Neuronal stem cell (in vitro differentiated cells): ENCODE data around the gene TUBG2.

Experiments used
- DNase-seq: peaks from one replicate; pipeline ENCODE4 v3.0.0-alpha.2; 2013; ENCODE audit warnings: low spot score
- H2AFZ ChIP-seq: one replicate; pipeline ENCODE4 v1.6.1; 2013; ENCODE audit warnings: mild to moderate bottlenecking, low read length, inconsistent platforms
- H2AK5ac ChIP-seq: 2 replicates; pipeline ENCODE4 v1.6.1; 2013; ENCODE audit warnings: low read depth, mild to moderate bottlenecking, inconsistent platforms, low read length, moderate library complexity, mixed read lengths
- H2BK120ac ChIP-seq: 2 replicates; pipeline ENCODE4 v1.6.1; 2013; ENCODE audit warnings: low read depth, mild to moderate bottlenecking, inconsistent platforms, low read length, moderate library complexity, mixed read lengths
- H2BK12ac ChIP-seq: one replicate; pipeline ENCODE4 v1.6.1; 2013; ENCODE audit warnings: low read length, inconsistent platforms
- H2BK15ac ChIP-seq: 2 replicates; pipeline ENCODE4 v1.6.1; 2013; ENCODE audit warnings: mild to moderate bottlenecking, low read length, inconsistent platforms, mixed read lengths
- H2BK5ac ChIP-seq: one replicate; pipeline ENCODE4 v1.6.1; 2013; ENCODE audit warnings: inconsistent platforms, mild to moderate bottlenecking, low read length, moderate library complexity
- H3K14ac ChIP-seq: one replicate; pipeline ENCODE4 v1.6.1; 2013; ENCODE audit warnings: low read length, inconsistent platforms
- H3K18ac ChIP-seq: 2 replicates; pipeline ENCODE4 v1.6.1; 2013; ENCODE audit warnings: low read length, inconsistent platforms
- H3K23ac ChIP-seq: 2 replicates; pipeline ENCODE4 v1.6.1; 2013; ENCODE audit warnings: low read depth, mild to moderate bottlenecking, mixed read lengths, low read length, inconsistent platforms; ENCODE audit not compliant: poor library complexity
- H3K27ac ChIP-seq: replicated peaks from 3 replicates; pipeline ENCODE4 v1.5.1; 2013; ENCODE audit warnings: low read length, inconsistent platforms
- H3K27me3 ChIP-seq, 3 experiments: 2 replicates each; pipeline ENCODE4 v1.6.1; 2013; ENCODE audit warnings: low read length in 3 of 3, mild to moderate bottlenecking in 2 of 3, inconsistent platforms in 1 of 3, low read depth in 1 of 3, mixed read lengths in 1 of 3, moderate library complexity in 1 of 3; ENCODE audit not compliant: control insufficient read depth in 3 of 3, insufficient read depth in 3 of 3
- H3K36me3 ChIP-seq, 2 donors: replicated peaks in 1 of 2; 2 replicates each; pipeline ENCODE4 v1.6.1; 2013; ENCODE audit warnings: low read length in 2 of 2; ENCODE audit not compliant: control insufficient read depth in 2 of 2, insufficient read depth in 2 of 2
- H3K4ac ChIP-seq: 2 replicates; pipeline ENCODE4 v1.6.1; 2013; ENCODE audit warnings: inconsistent platforms, mild to moderate bottlenecking, low read length, moderate library complexity
- H3K4me1 ChIP-seq, 2 donors: 1 replicate in 1 of 2; 2 replicates in 1 of 2; pipeline ENCODE4 v1.6.1; 2013; ENCODE audit warnings: low read length in 2 of 2, low read depth in 1 of 2; ENCODE audit not compliant: control insufficient read depth in 2 of 2, insufficient read depth in 1 of 2
- H3K4me2 ChIP-seq: one replicate; pipeline ENCODE4 v1.6.1; 2013; ENCODE audit warnings: mild to moderate bottlenecking, low read length, inconsistent platforms; ENCODE audit not compliant: insufficient read depth, poor library complexity, severe bottlenecking
- H3K4me3 ChIP-seq, 2 donors: 2 replicates each; pipeline ENCODE4 v1.5.1; 2013; ENCODE audit warnings: low read length in 2 of 2, mild to moderate bottlenecking in 2 of 2, inconsistent platforms in 1 of 2, moderate library complexity in 1 of 2
- H3K79me1 ChIP-seq: one replicate; pipeline ENCODE4 v1.6.1; 2013; ENCODE audit warnings: low read depth, mild to moderate bottlenecking, inconsistent platforms, low read length, moderate library complexity
- H3K9ac ChIP-seq: one replicate; pipeline ENCODE4 v1.6.1; 2013; ENCODE audit warnings: mild to moderate bottlenecking, low read depth, low read length, inconsistent platforms; ENCODE audit not compliant: poor library complexity
- H3K9me3 ChIP-seq, 2 donors: replicated peaks in 1 of 2; 2 replicates each; pipeline versions ENCODE3 to v1.6.1; 2013; ENCODE audit warnings: low read length in 2 of 2, mild to moderate bottlenecking in 2 of 2, inconsistent platforms in 1 of 2, low read depth in 1 of 2, mixed read lengths in 1 of 2, moderate library complexity in 1 of 2; ENCODE audit not compliant: control insufficient read depth in 2 of 2, insufficient read depth in 1 of 2
- H4K8ac ChIP-seq: one replicate; pipeline ENCODE4 v1.6.1; 2013; ENCODE audit warnings: low read depth, mild to moderate bottlenecking, inconsistent platforms, low read length, moderate library complexity
- H4K91ac ChIP-seq: one replicate; pipeline ENCODE4 v1.6.1; 2013; ENCODE audit warnings: low read length, low read depth, mild to moderate bottlenecking, inconsistent platforms; ENCODE audit not compliant: poor library complexity
- WGBS, 2 donors: extraction: QIAGEN DNeasy Blood & Tissue Kit; methylation state at CpG; one replicate each; pipeline ENCODE4 v1.1.7; 2013; ENCODE audit warnings: missing lambda C conversion rate in 2 of 2, mixed read lengths in 1 of 2; ENCODE audit not compliant: insufficient read length in 2 of 2, insufficient replicate concordance in 1 of 2; ENCODE audit errors: extremely low coverage in 2 of 2; 5-methylcytosine and 5-hydroxymethylcytosine counted together

The TUBG2 gene

DNA sequence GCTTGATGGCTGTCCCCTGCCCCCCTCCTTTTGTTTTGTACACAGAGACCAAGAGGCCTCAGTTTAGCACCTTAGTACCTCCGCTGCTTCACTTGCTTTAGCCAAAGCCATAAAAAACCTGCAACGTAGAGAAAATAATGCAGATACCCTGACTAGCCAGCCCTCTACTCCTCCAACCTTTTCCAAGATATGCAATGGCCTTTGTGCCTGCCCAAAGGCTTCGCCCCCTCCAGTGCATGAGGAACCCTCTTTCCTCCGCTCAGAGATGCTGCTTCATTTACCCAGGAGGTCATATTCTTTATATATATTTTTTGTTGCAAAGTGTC is 40.3 kb downstream of the TUBG2 start:
- WGBS, 2 donors: no CpG with 5 or more reads among the region's 4 CpGs
- Histone ChIP-seq H2AFZ (no peak overlapping the region), H3K4me2 (no peak overlapping the region), H3K4ac (no peak overlapping the region), H3K4me3 (no peak overlapping the region), H3K18ac (no peak overlapping the region), H3K27ac (peak overlapping the region; percentile 22), H3K9me3 (no peaks in the 10 kb centered on the region), H3K14ac (no peak overlapping the region), H2BK5ac (no peak overlapping the region), H3K79me1 (no peaks in the 10 kb centered on the region), H3K36me3 (peaks cover 34 to 93% of the 10 kb centered on the region in 2 donors), H3K4me1 (peaks cover 0 to 3% of the 10 kb centered on the region in 2 donors), H3K27me3 (no peaks in the 10 kb centered on the region), H4K91ac (no peak overlapping the region), H2BK15ac (no peak overlapping the region), H3K9ac (no peak overlapping the region), H3K23ac (peak overlapping the region; percentile 69), H4K8ac (no peak overlapping the region), H2BK12ac (no peak overlapping the region), H2BK120ac (no peak overlapping the region), H2AK5ac (no peak overlapping the region)
- no peak for DNase-seq

DNA sequence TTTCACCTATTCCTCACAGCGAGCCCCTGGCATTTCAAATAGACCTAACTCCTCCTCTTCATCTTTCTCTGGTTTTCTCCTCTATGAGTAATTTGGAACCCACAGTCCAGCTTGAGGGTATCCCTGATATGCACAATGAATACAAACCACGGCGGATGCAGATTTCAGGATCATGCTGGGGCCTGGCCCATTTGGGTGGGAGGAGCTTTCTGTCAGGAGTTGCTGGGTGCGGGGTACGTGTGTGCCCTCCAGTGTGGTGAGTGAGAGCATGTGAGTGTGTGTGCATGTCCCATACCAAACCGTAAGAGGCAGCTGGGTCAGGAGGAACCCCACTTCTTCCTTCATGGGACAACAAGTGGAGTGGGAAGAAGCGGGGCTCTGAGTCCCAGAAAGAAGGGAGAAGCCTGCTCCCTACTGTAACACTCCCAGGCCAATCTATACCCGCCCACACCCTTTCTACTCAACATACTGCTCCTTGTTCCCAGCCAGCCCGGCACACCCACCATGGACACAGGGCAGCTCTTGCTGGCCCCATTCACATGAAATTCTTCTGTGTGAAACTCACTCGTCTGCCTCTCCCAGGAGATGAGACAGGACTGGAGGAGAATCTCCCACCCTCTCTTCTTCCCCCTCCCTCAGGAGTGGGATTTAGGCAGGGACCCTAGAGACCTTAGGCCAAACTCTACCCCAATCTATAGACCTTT is 41.7 kb downstream of the TUBG2 start:
- Histone ChIP-seq H3K14ac (no peak overlapping the region), H2BK12ac (no peak overlapping the region), H3K36me3 (peaks cover 35 to 93% of the 10 kb centered on the region in 2 donors), H2AFZ (no peak overlapping the region), H4K8ac (no peak overlapping the region), H3K27ac (no peak overlapping the region), H2BK120ac (no peak overlapping the region), H3K9me3 (no peaks in the 10 kb centered on the region), H3K23ac (no peak overlapping the region), H3K18ac (no peak overlapping the region), H3K4ac (no peak overlapping the region), H2BK15ac (no peak overlapping the region), H4K91ac (no peak overlapping the region), H2BK5ac (no peak overlapping the region), H3K27me3 (no peaks in the 10 kb centered on the region), H3K4me1 (peaks cover 0 to 3% of the 10 kb centered on the region in 2 donors), H2AK5ac (no peak overlapping the region), H3K9ac (no peak overlapping the region), H3K4me3 (no peak overlapping the region), H3K4me2 (no peak overlapping the region), H3K79me1 (no peaks in the 10 kb centered on the region)
- no CpG with 5 or more reads among the region's 10 CpGs for WGBS, 2 donors
- no peak for DNase-seq

DNA sequence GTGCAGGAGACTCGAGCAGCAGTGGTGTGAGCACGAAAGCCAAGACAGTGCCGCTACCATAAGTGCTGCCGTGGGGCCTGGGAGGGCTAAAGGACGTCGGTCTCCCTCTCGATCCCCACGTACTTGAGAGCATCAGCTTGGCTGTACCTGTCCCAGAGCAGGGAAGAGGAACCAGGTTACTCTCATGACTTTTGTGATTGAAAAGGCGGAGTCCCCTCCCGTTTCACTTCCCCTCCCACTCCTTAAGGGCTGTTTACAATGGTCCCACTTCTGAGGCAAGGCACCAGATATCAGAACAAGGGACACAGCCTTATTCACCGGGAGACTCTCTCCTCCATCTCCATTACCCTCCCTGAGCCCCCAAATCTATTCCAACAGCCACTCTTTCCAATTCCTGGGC is 43.4 kb downstream of the TUBG2 start:
- Histone ChIP-seq H3K4me1 (peaks cover 0 to 3% of the 10 kb centered on the region in 2 donors), H4K8ac (no peak overlapping the region), H4K91ac (no peak overlapping the region), H3K27me3 (no peaks in the 10 kb centered on the region), H3K9ac (no peak overlapping the region), H2AFZ (no peak overlapping the region), H2BK120ac (no peak overlapping the region), H3K27ac (no peak overlapping the region), H3K14ac (no peak overlapping the region), H2BK12ac (no peak overlapping the region), H3K4me3 (no peak overlapping the region), H3K4ac (no peak overlapping the region), H3K4me2 (no peak overlapping the region), H2BK5ac (no peak overlapping the region), H3K36me3 (peaks cover 36 to 93% of the 10 kb centered on the region in 2 donors), H2BK15ac (no peak overlapping the region), H3K9me3 (no peaks in the 10 kb centered on the region), H3K18ac (no peak overlapping the region), H2AK5ac (no peak overlapping the region), H3K79me1 (no peaks in the 10 kb centered on the region), H3K23ac (no peak overlapping the region)
- no CpG with 5 or more reads among the region's 11 CpGs for WGBS, 2 donors
- no peak for DNase-seq

DNA sequence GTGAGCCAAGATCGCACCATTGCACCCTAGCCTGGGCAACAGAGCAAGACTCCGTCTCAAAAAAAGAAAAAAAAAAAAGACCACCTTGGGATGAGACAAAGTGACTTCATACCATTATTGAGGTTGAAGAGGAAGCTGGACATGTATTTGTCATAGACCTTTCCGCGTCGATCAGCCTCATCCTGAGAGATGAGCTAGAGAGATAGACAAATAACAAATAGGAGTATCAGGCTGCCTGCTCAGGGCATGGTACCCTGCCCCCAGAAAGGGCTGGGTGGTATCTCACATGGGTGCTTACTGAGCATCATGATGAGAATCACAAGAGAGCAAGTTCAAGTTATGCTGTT is 45.4 kb downstream of the TUBG2 start:
- Histone ChIP-seq H3K14ac (no peak overlapping the region), H2BK15ac (no peak overlapping the region), H3K79me1 (no peaks in the 10 kb centered on the region), H2BK120ac (no peak overlapping the region), H3K27ac (no peak overlapping the region), H3K4me2 (no peak overlapping the region), H4K8ac (no peak overlapping the region), H3K23ac (no peak overlapping the region), H2AK5ac (no peak overlapping the region), H3K9ac (no peak overlapping the region), H3K4me1 (peaks cover 0 to 2% of the 10 kb centered on the region in 2 donors), H3K4me3 (no peak overlapping the region), H2AFZ (no peak overlapping the region), H3K18ac (no peak overlapping the region), H2BK12ac (no peak overlapping the region), H3K4ac (no peak overlapping the region), H3K27me3 (no peaks in the 10 kb centered on the region), H4K91ac (no peak overlapping the region), H3K9me3 (no peaks in the 10 kb centered on the region), H3K36me3 (peaks cover 40 to 93% of the 10 kb centered on the region in 2 donors), H2BK5ac (no peak overlapping the region)
- no peak for DNase-seq
- no CpG with 5 or more reads among the region's 5 CpGs for WGBS, 2 donors
